KMS-11 (cell line): Measurements from ENCODE around the gene ABAT.

ENCODE experiments used
- H2AFZ ChIP-seq: fragments of 200-600 bp; sonication (generic); 2 replicates; pipeline ENCODE4 v1.6.1; 2016; ENCODE audit warnings: antibody characterized with exemption, mixed run types, low read depth
- H3K27ac ChIP-seq: fragments of 200-600 bp; sonication (generic); 2 replicates; pipeline ENCODE4 v1.6.1; 2016; ENCODE audit warnings: mild to moderate bottlenecking, mixed run types
- H3K27me3 ChIP-seq: fragments of 200-600 bp; sonication (generic); 2 replicates; pipeline ENCODE4 v1.6.1; 2017; ENCODE audit warnings: mild to moderate bottlenecking, low read depth, mixed run types, moderate library complexity; ENCODE audit not compliant: insufficient read depth
- H3K36me3 ChIP-seq: fragments of 200-600 bp; sonication (generic); 2 replicates; pipeline ENCODE4 v1.6.1; 2017; ENCODE audit warnings: mild to moderate bottlenecking, mixed run types; ENCODE audit not compliant: insufficient read depth
- H3K4me1 ChIP-seq: fragments of 200-600 bp; sonication (generic); 2 replicates; pipeline ENCODE4 v1.6.1; 2016; ENCODE audit warnings: mild to moderate bottlenecking, low read depth, mixed run types; ENCODE audit not compliant: poor library complexity, severe bottlenecking
- H3K4me2 ChIP-seq: fragments of 200-600 bp; sonication (generic); 2 replicates; pipeline ENCODE4 v1.7.0; 2016; ENCODE audit warnings: mild to moderate bottlenecking, mixed run types
- H3K4me3 ChIP-seq: fragments of 200-600 bp; sonication (generic); IDR thresholded peaks from 2 replicates; pipeline ENCODE4 v1.6.1; 2017; ENCODE audit warnings: low read depth, low read length, mixed read lengths; ENCODE audit not compliant: insufficient read depth
- H3K79me2 ChIP-seq: fragments of 200-600 bp; sonication (generic); 2 replicates; pipeline ENCODE4 v1.6.1; 2016; ENCODE audit warnings: low read depth, mixed run types; ENCODE audit not compliant: insufficient read depth
- H3K9ac ChIP-seq: fragments of 200-600 bp; sonication (generic); 2 replicates; pipeline ENCODE4 v1.6.1; 2016; ENCODE audit warnings: mild to moderate bottlenecking, mixed run types
- H4K20me1 ChIP-seq: fragments of 200-600 bp; sonication (generic); 2 replicates; pipeline ENCODE4 v1.6.1; 2016; ENCODE audit warnings: mild to moderate bottlenecking, mixed run types; ENCODE audit not compliant: insufficient read depth
- TF ChIP-seq, protein P1 (sequence below): fragments of 200-600 bp; sonication (generic); conservative IDR thresholded peaks from 2 replicates; pipeline ENCODE4 v1.6.1; 2017; ENCODE audit warnings: low read depth, mild to moderate bottlenecking, antibody characterized with exemption, low read length, moderate library complexity, mixed read lengths

ABAT gene

DNA sequence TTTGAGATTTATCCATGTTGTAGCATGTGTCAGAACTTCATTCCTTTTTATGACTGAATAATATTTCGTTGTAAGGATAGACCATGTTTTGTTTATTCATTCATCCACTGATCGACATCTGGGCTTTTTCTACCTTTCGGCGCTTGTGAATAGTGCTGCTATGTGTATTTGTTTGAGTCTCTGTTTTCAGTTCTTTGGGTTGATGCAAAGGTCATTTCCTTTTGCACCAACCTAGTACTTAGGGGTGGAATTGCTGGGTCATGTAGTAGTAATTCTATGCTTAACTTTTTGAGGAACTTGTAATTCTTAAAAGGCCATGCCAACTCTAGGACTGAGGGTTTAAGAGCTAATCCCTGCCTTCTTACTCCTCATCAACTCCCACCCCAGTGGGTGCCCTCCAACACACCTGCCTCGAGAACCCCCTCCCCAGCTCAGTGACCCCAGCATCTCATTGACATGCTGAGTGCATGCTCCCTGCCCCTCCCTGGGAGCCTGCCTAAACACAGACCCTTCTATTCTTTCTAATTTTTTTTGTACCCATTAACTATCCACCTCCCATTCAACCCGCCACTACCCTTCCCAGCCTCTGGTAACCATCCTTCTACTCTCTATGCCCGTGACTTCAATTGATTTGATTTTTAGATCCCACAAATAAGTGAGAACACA lies 51.2 kb downstream of the ABAT start:
- Histone ChIP-seq H3K4me3 (no peak overlapping the region), H2AFZ (no peak overlapping the region), H3K4me1 (no peaks in the 10 kb centered on the region), H3K4me2 (no peak overlapping the region), H4K20me1 (no peaks in the 10 kb centered on the region), H3K79me2 (no peaks in the 10 kb centered on the region), H3K36me3 (no peaks in the 10 kb centered on the region), H3K27ac (no peak overlapping the region), H3K9ac (no peak overlapping the region), H3K27me3 (no peaks in the 10 kb centered on the region)
- TF ChIP-seq, protein P1, sequence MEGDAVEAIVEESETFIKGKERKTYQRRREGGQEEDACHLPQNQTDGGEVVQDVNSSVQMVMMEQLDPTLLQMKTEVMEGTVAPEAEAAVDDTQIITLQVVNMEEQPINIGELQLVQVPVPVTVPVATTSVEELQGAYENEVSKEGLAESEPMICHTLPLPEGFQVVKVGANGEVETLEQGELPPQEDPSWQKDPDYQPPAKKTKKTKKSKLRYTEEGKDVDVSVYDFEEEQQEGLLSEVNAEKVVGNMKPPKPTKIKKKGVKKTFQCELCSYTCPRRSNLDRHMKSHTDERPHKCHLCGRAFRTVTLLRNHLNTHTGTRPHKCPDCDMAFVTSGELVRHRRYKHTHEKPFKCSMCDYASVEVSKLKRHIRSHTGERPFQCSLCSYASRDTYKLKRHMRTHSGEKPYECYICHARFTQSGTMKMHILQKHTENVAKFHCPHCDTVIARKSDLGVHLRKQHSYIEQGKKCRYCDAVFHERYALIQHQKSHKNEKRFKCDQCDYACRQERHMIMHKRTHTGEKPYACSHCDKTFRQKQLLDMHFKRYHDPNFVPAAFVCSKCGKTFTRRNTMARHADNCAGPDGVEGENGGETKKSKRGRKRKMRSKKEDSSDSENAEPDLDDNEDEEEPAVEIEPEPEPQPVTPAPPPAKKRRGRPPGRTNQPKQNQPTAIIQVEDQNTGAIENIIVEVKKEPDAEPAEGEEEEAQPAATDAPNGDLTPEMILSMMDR, result no peak

DNA sequence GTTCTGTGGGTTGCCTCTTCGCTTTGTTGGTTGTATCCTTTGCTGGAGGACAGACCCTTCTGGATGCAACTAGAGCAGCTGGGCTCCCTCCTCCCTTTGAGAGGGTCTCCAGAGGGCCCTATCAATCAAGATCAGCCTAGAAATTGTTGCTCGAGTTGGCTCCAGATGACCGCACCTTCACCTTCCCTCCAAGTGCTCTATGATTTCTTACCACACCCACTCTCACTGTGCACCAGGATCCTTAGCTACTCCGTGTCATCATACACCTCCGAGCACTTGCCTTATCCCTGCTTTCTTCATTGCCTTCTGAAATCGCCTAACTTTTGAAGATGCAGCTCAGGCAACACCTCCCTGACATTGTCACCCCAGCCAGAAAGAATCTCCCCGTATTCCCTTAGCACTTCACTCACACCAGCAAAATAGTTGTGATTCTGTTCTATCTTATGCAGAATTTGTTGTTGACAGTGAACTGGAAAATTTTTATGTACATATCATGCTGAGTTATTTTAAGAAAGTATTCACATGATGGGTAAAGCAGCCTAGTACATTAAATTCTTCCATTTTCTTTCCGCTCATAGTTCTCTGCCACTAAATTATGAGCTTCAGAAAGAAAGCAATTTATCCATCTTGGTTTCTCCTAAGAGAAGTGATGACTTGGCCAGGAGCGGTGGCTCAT lies 52.9 kb downstream of the ABAT start:
- Histone ChIP-seq H4K20me1 (no peaks in the 10 kb centered on the region), H3K27me3 (no peaks in the 10 kb centered on the region), H3K4me2 (no peak overlapping the region), H3K27ac (no peak overlapping the region), H2AFZ (no peak overlapping the region), H3K36me3 (no peaks in the 10 kb centered on the region), H3K4me3 (no peak overlapping the region), H3K79me2 (no peaks in the 10 kb centered on the region), H3K4me1 (no peaks in the 10 kb centered on the region), H3K9ac (no peak overlapping the region)
- TF ChIP-seq, protein P1, result no peak

DNA sequence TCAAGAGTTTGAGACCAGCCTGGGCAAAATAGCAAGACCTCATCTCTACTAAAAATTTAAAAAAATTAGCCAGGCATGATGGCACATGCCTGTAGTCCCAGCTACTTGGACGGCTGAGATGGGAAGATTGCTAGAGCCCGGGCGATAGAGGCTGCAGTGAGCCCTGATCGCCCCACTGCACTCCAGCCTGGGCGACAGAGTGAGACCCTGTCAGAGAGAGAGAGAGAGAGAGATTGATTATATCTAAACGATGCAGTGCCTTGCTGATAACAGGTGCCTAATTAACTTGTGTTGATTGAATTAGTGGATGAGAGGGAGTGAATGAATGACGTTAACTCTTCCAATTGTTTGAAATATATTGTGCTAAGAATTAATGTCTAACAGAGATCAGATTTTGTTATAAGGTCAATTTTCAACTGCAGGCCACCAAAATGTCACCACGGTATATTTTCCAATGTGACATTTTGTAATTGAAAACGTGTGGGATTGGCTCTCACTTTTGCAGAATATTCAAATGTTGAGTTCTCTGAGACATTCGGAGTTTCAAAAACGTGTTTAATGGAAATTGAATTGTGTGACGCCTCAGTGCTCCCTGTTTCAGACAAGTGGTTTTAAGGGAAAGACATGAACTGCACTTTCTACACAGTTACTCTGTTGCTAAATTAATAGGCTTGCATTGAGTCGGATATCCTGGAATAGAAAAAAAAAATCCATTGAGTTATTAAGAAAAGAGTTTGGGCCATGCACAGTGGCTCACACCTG lies 53.6 kb downstream of the ABAT start:
- Histone ChIP-seq H4K20me1 (no peaks in the 10 kb centered on the region), H3K4me2 (no peak overlapping the region), H3K27me3 (no peaks in the 10 kb centered on the region), H3K27ac (no peak overlapping the region), H2AFZ (no peak overlapping the region), H3K4me3 (no peak overlapping the region), H3K79me2 (no peaks in the 10 kb centered on the region), H3K4me1 (no peaks in the 10 kb centered on the region), H3K9ac (no peak overlapping the region), H3K36me3 (no peaks in the 10 kb centered on the region)
- TF ChIP-seq, protein P1, result no peak

DNA sequence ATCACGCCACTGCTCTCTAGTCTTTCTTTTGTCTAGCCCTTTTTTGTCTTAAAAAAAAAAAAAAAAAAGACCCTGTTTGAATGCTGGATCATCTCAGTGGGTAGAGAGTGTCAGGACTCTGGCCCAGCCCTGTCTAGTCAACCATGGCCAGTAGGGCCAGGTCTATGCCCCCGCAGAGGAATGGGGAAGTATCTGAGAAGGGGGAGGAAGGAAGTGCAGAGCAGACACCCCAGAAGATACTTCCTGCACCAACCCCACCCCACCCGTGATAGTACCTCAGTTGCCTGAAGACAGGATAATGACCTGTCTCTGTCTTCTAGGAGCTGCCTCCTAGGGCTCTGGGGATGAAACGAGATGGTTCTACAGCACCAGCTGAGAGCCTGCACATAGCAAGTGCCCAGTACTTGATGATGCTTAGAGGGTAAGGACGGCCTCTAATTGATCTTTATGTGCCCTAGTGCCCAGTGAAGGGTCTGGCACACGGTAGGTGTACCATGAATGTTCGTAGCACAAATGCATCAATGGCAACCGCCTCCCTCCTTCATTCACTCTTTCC lies 55.4 kb downstream of the ABAT start:
- no peak overlapping the region for H3K9ac ChIP-seq
- H3K27ac ChIP-seq, result no peak overlapping the region
- H2AFZ ChIP-seq, result no peak overlapping the region
- no peak overlapping the region for H3K4me3 ChIP-seq
- TF ChIP-seq, protein P1, result no peak
- no peaks in the 10 kb centered on the region for H3K4me1 ChIP-seq
- H3K4me2 ChIP-seq, result no peak overlapping the region
- H3K79me2 ChIP-seq, result no peaks in the 10 kb centered on the region
- H3K27me3 ChIP-seq, result no peaks in the 10 kb centered on the region
- no peaks in the 10 kb centered on the region for H3K36me3 ChIP-seq
- H4K20me1 ChIP-seq, result no peaks in the 10 kb centered on the region
